Upper lobe of right lung (tissue), 1 donor: ENCODE results near the gene SIGLEC14. TPM values are rescaled to one million over a fixed set of nuclear protein-coding genes. Genes with fewer than 3 reads are reported as not detected.
A peak's percentile ranks its signal among the peaks of the same experiment; 100 is the strongest.
"Not testable (repeated sequence)": the region's sequence is repeated elsewhere in the genome, so short reads cannot be mapped to it uniquely, and the experiment has no call there.

Experiments
- ATAC-seq: fragments of 200-7000 bp; cut with Tn5 transposase; one replicate; pipeline ENCODE4 v1.9.1; 2020; ENCODE audit warnings: mild to moderate bottlenecking, moderate library complexity
- DNase-seq: peaks from one replicate; pipeline ENCODE4 v3.0.0-alpha.2; 2020
- H3K27ac ChIP-seq: fragments of 200-600 bp; one replicate; pipeline ENCODE4 v1.8.0; 2022
- H3K27me3 ChIP-seq: fragments of 200-600 bp; one replicate; pipeline ENCODE4 v1.8.0; 2022; ENCODE audit warnings: mild to moderate bottlenecking
- H3K36me3 ChIP-seq: fragments of 200-600 bp; one replicate; pipeline ENCODE4 v1.8.0; 2022
- H3K4me1 ChIP-seq: fragments of 200-600 bp; one replicate; pipeline ENCODE4 v1.8.0; 2022
- H3K4me3 ChIP-seq: fragments of 200-600 bp; one replicate; pipeline ENCODE4 v1.8.0; 2022; ENCODE audit warnings: mild to moderate bottlenecking
- H3K9me3 ChIP-seq: fragments of 200-600 bp; one replicate; pipeline ENCODE4 v1.8.0; 2022
- CTCF ChIP-seq: fragments of 200-600 bp; IDR thresholded peaks from one replicate; pipeline ENCODE4 v1.8.0; 2022; ENCODE audit warnings: antibody characterized with exemption
- intact Hi-C: fragments of 100-400 bp; cut with DNase I; formaldehyde crosslinking; loops from one replicate; pipeline ENCODE4 v1.11.0; 2022
- total RNA-seq: library from RNA; stranded (reverse); fragmentation: NEBNext Ultra II Directional; extraction: Animal tissue kit (Norgen Biotek cat#: 25700); gene quantifications from one replicate; pipeline ENCODE4 v1.2.1, GENCODE V29; 2021
- donor health status: DM: no; HTN: yes; CAD: no; lungs with severe emphysema.

The SIGLEC14 gene
- total RNA-seq, 1 donor from 2014 or later, result 11.8 TPM

DNA sequence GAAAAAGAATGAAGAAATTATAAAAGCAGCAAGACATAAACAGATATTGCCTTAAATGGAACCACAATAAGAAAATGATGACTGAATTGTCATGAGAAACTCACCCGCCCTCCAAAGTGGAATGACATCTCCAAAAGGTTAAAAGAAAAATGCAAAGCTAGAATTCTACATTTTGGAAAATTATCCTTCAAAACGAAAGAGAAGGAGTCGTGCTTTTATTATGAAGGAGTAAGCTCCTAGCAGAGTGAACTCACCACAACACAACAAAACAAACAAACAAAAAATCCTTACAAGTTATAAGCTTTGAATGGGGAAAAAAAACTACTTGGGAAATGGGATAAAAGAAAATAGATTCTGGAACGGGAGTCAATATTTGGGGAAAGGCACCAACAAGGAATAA, 6.7 kb downstream of the SIGLEC14 start:
- Histone ChIP-seq H3K27ac (no peak overlapping the region), H3K4me1 (no peaks in the 10 kb centered on the region), H3K27me3 (no peaks in the 10 kb centered on the region), H3K4me3 (no peak overlapping the region), H3K36me3 (no peaks in the 10 kb centered on the region), H3K9me3 (no peaks in the 10 kb centered on the region)
- TF ChIP-seq CTCF, result no peak
- ATAC-seq (no peak), DNase-seq (no peak)
- intact Hi-C loops, result no loop called here

GRCh38 chr19:51637362-51637978, 9.2 kb downstream of the SIGLEC14 start:
- no peak overlapping the region for H3K27ac ChIP-seq
- DNase-seq, result no peak
- no peaks in the 10 kb centered on the region for H3K36me3 ChIP-seq
- no peak for ATAC-seq
- H3K9me3 ChIP-seq, result no peaks in the 10 kb centered on the region
- TF ChIP-seq CTCF, result peak; percentile 39
- H3K4me1 ChIP-seq, result no peaks in the 10 kb centered on the region
- intact Hi-C loops, result no loop called here
- H3K27me3 ChIP-seq, result no peaks in the 10 kb centered on the region
- H3K4me3 ChIP-seq, result no peak overlapping the region

DNA sequence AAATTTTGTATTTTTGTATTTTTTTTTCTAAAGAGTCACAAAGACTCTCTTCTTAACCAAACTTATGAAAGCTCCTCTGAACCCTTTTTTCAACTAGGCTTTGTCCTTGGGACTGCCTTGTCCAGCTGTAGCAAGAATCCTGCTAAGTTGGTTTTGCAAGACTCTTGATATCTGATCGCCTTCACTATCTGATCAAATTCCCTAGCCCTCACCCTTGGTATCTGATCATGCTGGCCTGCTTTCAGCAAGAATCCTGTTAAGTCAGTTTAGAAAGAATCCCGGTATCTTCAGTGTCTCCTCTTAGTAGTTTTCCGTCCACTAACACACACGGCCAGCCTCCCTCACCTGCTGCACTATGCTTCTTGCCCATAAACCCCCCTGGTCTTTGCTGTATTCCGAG, 14.5 kb downstream of the SIGLEC14 start:
- no peak for TF ChIP-seq CTCF
- DNase-seq (no peak), ATAC-seq (no peak)
- Histone ChIP-seq H3K4me3 (no peak overlapping the region), H3K27ac (no peak overlapping the region), H3K9me3 (no peaks in the 10 kb centered on the region), H3K4me1 (no peaks in the 10 kb centered on the region), H3K36me3 (no peaks in the 10 kb centered on the region), H3K27me3 (peaks cover 5% of the 10 kb centered on the region)
- intact Hi-C loops, result no loop called here

DNA sequence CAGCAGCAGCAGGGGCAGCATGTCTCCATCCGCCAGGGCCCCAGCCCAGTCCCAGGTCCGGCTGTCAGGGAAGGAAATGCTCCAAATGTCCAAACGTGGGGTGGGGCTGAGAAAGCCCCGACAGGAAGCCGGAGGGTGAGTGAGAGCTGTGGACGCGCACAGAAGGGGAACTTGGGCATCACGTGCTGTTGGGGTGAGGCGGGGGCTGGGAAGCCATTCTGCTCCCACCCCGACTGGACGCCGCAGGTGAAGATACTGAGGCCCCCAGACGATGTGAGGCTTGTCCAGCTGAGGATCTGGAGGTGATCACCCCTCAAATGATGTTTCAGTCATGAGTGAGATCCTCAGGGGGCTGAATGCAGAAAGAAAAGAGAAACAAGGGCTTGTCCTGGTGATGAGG, 16.3 kb downstream of the SIGLEC14 start, which contains the start of gene SIGLEC5:
SIGLEC5 (minus strand) TSS at position 87 of the 400 bp plus-strand sequence; CDS start at position 21, 66 bp downstream.
- H3K36me3 ChIP-seq, H3K27ac ChIP-seq, H3K4me1 ChIP-seq, H3K4me3 ChIP-seq, DNase-seq, H3K9me3 ChIP-seq, H3K27me3 ChIP-seq, intact Hi-C loops: not testable (repeated sequence)
- ATAC-seq, result peak; percentile 87

DNA sequence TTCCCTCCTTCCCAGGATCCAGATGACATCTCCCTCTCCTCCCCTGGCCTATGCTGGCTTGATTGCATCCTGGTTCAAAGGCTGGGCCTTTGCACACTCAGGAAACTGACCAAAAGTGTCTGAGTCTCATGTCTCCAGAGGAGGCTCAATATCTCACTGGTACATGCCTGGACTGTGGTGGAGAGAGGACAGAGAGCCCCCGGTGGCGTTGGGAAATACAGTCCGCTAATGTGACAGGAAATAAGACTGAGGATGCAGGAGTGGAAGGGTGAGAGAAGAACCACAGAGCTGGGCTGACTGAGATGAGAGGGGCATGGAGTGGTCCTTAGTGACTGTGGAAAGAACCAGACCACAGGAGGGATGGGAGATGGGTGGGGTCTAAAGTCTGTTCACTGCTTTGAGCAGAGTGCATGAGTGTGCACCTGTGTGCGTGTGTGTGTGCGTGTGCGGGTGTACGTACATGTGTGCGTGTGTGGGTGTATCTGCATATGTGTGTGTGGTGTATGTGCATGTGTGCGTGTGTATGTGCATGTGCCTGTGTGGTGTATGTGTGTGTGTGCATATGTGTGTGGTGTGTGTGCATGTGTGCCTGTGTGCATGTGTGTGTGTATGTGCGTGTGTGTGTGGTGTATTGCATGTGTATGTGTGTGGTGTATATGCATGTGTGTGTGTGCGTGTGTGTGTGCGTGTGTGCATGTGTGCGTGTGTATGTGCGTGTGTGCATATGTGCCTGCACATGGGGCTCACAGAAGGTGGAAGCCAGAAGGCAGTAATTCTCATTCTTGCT, 18.3 kb downstream of the SIGLEC14 start:
- H3K36me3 ChIP-seq, result no peaks in the 10 kb centered on the region
- peaks cover 5% of the 10 kb centered on the region for H3K27me3 ChIP-seq
- DNase-seq (no peak), ATAC-seq (no peak)
- no peak for TF ChIP-seq CTCF
- H3K4me3 ChIP-seq, result no peak overlapping the region
- intact Hi-C loops, result no loop called here
- no peaks in the 10 kb centered on the region for H3K4me1 ChIP-seq
- no peak overlapping the region for H3K27ac ChIP-seq
- no peaks in the 10 kb centered on the region for H3K9me3 ChIP-seq

GRCh38 chr19:51627491-51628138, 19.0 kb downstream of the SIGLEC14 start:
- no peak for ATAC-seq
- no peak for TF ChIP-seq CTCF

More at GRCh38 chr19:51627491-51628138, 19.0 kb downstream of the SIGLEC14 start:
- no peak for DNase-seq
- intact Hi-C loops, result no loop called here
- Histone ChIP-seq H3K27ac (no peak overlapping the region), H3K36me3 (no peaks in the 10 kb centered on the region), H3K27me3 (peaks cover 5% of the 10 kb centered on the region), H3K4me3 (no peak overlapping the region), H3K9me3 (no peaks in the 10 kb centered on the region), H3K4me1 (no peaks in the 10 kb centered on the region)
